Breast epithelium (tissue), 4 donors: ENCODE measurements around the gene NAALADL2. TPM values are rescaled to one million over a fixed set of nuclear protein-coding genes. Genes with fewer than 3 reads are reported as not detected.

Experiments used
- DNase-seq, 2 donors: peaks; one replicate each; pipeline ENCODE4 v3.0.0-alpha.2; 2019; ENCODE audit warnings: low spot score in 2 of 2
- H3K27ac ChIP-seq, 2 donors: fragments of 200-600 bp; sonication (generic) in 1 of 2; one replicate each; pipeline ENCODE4 v1.5.1; 2016 to 2019; ENCODE audit warnings: mild to moderate bottlenecking in 1 of 2
- H3K27me3 ChIP-seq, 2 donors: fragments of 200-600 bp; sonication (generic) in 1 of 2; one replicate each; pipeline versions ENCODE4 v1.5.1 to v1.6.0; 2017 to 2019; ENCODE audit warnings: control low read depth in 1 of 2, mild to moderate bottlenecking in 1 of 2
- H3K36me3 ChIP-seq: fragments of 200-600 bp; one replicate; pipeline ENCODE4 v1.5.1; 2019
- H3K4me1 ChIP-seq, 2 donors: fragments of 200-600 bp; sonication (generic); one replicate each; pipeline ENCODE4 v1.5.1; 2016 to 2019; ENCODE audit warnings: control low read depth in 1 of 2
- H3K4me3 ChIP-seq, 3 donors: fragments of 200-600 bp; sonication (generic); 1 replicate in 2 of 3; 2 replicates in 1 of 3; pipeline ENCODE4 v1.5.1; 2016 to 2019; ENCODE audit warnings: mild to moderate bottlenecking in 3 of 3, moderate library complexity in 2 of 3
- H3K9me3 ChIP-seq, 2 donors: fragments of 200-600 bp; sonication (generic) in 1 of 2; one replicate each; pipeline ENCODE4 v1.5.1; 2016 to 2019; ENCODE audit warnings: control low read depth in 1 of 2
- POLR2A ChIP-seq: fragments of 450-650 bp; IDR thresholded peaks from one replicate; pipeline ENCODE4 v1.6.1; 2016; ENCODE audit warnings: antibody characterized with exemption, mild to moderate bottlenecking, moderate library complexity
- POLR2AphosphoS5 ChIP-seq, 3 donors: sonication (generic); formaldehyde crosslinking; IDR thresholded peaks; one replicate each; pipeline ENCODE4 v1.6.1; 2017; ENCODE audit warnings: antibody characterized with exemption in 3 of 3
- intact Hi-C: fragments of 100-400 bp; cut with DNase I; formaldehyde crosslinking; loops from one replicate; pipeline ENCODE4 v1.15.1; 2023; ENCODE audit warnings: low total_unique reads
- total RNA-seq, 3 donors: library from RNA; depleted of rRNA; stranded (reverse); fragments of >200 nt; gene quantifications; one replicate each; pipeline ENCODE4 v1.1.0, GENCODE V29; 2016
- TF ChIP-seq, protein P1 (sequence below), 3 donors: fragments of 450-650 bp; IDR thresholded peaks; one replicate each; pipeline ENCODE4 v1.5.1; 2016 to 2017; ENCODE audit warnings: antibody characterized with exemption in 3 of 3, mild to moderate bottlenecking in 3 of 3, moderate library complexity in 3 of 3

The NAALADL2 gene
- total RNA-seq, 3 donors from 2014 or later: 12.0 to 69.5 (median 53.9) TPM

DNA sequence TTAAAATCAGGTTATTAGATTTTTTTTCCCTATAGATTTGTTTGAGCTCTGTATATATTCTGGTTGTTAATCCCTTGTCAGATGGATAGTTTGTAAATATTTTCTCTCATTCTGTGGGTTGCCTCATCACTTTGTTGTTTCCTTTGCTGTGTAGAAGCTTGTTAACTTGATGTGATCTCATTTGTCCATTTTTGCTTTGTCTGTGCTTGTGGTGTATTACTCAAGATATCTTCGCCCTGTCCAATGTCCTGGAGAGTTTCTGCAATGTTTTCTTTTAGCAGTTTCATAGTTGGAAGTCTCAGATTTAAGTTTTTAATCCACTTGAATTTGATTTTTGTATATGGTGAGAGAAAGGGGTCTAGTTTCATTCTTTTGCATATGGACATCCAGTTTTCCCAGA is 699.1 kb downstream of the NAALADL2 start:
- Histone ChIP-seq H3K36me3 (no peaks in the 10 kb centered on the region), H3K4me3 (no peak overlapping the region), H3K27ac (no peak overlapping the region), H3K27me3 (no peaks in the 10 kb centered on the region), H3K9me3 (peaks cover 0 to 5% of the 10 kb centered on the region in 2 donors), H3K4me1 (no peaks in the 10 kb centered on the region)
- intact Hi-C loops: no loop called here
- TF ChIP-seq POLR2A: no peak
- TF ChIP-seq, protein P1, sequence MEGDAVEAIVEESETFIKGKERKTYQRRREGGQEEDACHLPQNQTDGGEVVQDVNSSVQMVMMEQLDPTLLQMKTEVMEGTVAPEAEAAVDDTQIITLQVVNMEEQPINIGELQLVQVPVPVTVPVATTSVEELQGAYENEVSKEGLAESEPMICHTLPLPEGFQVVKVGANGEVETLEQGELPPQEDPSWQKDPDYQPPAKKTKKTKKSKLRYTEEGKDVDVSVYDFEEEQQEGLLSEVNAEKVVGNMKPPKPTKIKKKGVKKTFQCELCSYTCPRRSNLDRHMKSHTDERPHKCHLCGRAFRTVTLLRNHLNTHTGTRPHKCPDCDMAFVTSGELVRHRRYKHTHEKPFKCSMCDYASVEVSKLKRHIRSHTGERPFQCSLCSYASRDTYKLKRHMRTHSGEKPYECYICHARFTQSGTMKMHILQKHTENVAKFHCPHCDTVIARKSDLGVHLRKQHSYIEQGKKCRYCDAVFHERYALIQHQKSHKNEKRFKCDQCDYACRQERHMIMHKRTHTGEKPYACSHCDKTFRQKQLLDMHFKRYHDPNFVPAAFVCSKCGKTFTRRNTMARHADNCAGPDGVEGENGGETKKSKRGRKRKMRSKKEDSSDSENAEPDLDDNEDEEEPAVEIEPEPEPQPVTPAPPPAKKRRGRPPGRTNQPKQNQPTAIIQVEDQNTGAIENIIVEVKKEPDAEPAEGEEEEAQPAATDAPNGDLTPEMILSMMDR (IDR thresholded peaks at IDR 0.05): no peak
- no peak for TF ChIP-seq POLR2AphosphoS5 (IDR thresholded peaks at IDR 0.05)
- DNase-seq: no peak

GRCh38 chr3:175564363-175564762 is 705.2 kb downstream of the NAALADL2 start:
- Histone ChIP-seq H3K36me3 (no peaks in the 10 kb centered on the region), H3K27ac (no peak overlapping the region), H3K4me3 (no peak overlapping the region), H3K9me3 (no peaks in the 10 kb centered on the region), H3K4me1 (no peaks in the 10 kb centered on the region), H3K27me3 (no peaks in the 10 kb centered on the region)
- no peak for TF ChIP-seq POLR2AphosphoS5 (IDR thresholded peaks at IDR 0.05)
- TF ChIP-seq, protein P1 (IDR thresholded peaks at IDR 0.05): no peak
- no peak for TF ChIP-seq POLR2A
- DNase-seq: no peak
- intact Hi-C loops: no loop called here

DNA sequence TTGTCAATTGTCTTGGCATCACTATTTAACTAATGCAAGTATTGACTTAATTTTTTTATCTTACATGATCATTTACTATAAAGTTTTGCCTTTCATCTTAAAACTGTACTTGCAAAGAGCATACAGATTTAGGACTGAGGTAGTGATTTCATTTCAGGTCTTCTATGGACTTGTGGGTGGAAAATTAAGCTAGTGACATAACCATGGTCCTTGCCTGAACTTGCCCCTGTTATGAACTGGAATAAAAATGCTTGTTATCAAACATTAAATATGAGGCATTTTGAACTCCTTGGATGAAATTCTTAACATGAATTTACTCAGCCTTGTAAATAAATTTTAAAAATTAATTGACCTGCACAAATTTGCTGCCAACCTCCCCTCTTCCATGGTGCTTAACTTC is 712.0 kb downstream of the NAALADL2 start:
- intact Hi-C loops: no loop called here
- no peak overlapping the region for H3K27ac ChIP-seq
- H3K36me3 ChIP-seq: no peaks in the 10 kb centered on the region
- no peak for DNase-seq
- H3K4me1 ChIP-seq: no peaks in the 10 kb centered on the region
- no peaks in the 10 kb centered on the region for H3K9me3 ChIP-seq
- TF ChIP-seq, protein P1 (IDR thresholded peaks at IDR 0.05): no peak
- no peaks in the 10 kb centered on the region for H3K27me3 ChIP-seq
- H3K4me3 ChIP-seq: no peak overlapping the region

- Histone ChIP-seq H3K4me3 (no peak overlapping the region), H3K9me3 (no peaks in the 10 kb centered on the region)
Observed at GRCh38 chr3:175573226-175573625, 714.1 kb downstream of the NAALADL2 start.

GRCh38 chr3:175580318-175580717 is 721.2 kb downstream of the NAALADL2 start:
- Histone ChIP-seq H3K27me3 (no peaks in the 10 kb centered on the region), H3K9me3 (no peaks in the 10 kb centered on the region), H3K36me3 (no peaks in the 10 kb centered on the region), H3K4me3 (no peak overlapping the region), H3K27ac (no peak overlapping the region), H3K4me1 (no peaks in the 10 kb centered on the region)
- no peak for DNase-seq
- intact Hi-C loops: no loop called here
- TF ChIP-seq, protein P1 (IDR thresholded peaks at IDR 0.05): no peak
- TF ChIP-seq POLR2AphosphoS5 (IDR thresholded peaks at IDR 0.05) (no peak), POLR2A (no peak)

More at GRCh38 chr3:175573226-175573625, 714.1 kb downstream of the NAALADL2 start:
- intact Hi-C loops: no loop called here
- H3K27me3 ChIP-seq: no peaks in the 10 kb centered on the region
- no peak for DNase-seq
- H3K36me3 ChIP-seq: no peaks in the 10 kb centered on the region
- no peak overlapping the region for H3K27ac ChIP-seq
- no peaks in the 10 kb centered on the region for H3K4me1 ChIP-seq
- no peak for TF ChIP-seq POLR2A
- no peak for TF ChIP-seq POLR2AphosphoS5 (IDR thresholded peaks at IDR 0.05)
- TF ChIP-seq, protein P1 (IDR thresholded peaks at IDR 0.05): no peak
